Cardiac muscle cell (in vitro differentiated cells and primary cell): ENCODE measurements around the gene PDE4B. TPM values are rescaled to one million over a fixed set of nuclear protein-coding genes. Genes with fewer than 3 reads are reported as not detected.

Experiments
- DNase-seq, 2 donors: peaks; one replicate each; pipeline versions ENCODE4 v3.0.0 to v3.0.0-alpha.2; 2010 to 2017; ENCODE audit warnings: low read depth in 1 of 2, low spot score in 1 of 2
- H3K27ac ChIP-seq: fragments of 200-600 bp; sonication (generic); 2 replicates; pipeline ENCODE4 v1.5.1; 2016
- H3K27me3 ChIP-seq: fragments of 200-600 bp; sonication (generic); 2 replicates; pipeline ENCODE4 v1.6.0; 2016; ENCODE audit warnings: control low read depth
- H3K36me3 ChIP-seq: fragments of 200-600 bp; sonication (generic); 2 replicates; pipeline ENCODE4 v1.5.1; 2016; ENCODE audit warnings: control low read depth
- H3K4me1 ChIP-seq: fragments of 200-600 bp; sonication (generic); 2 replicates; pipeline ENCODE4 v1.8.1; 2017; ENCODE audit warnings: low read depth, mild to moderate bottlenecking, mixed run types
- H3K4me3 ChIP-seq: fragments of 200-600 bp; sonication (generic); 2 replicates; pipeline ENCODE4 v1.5.1; 2016; ENCODE audit warnings: mild to moderate bottlenecking
- H3K9me3 ChIP-seq: fragments of 200-600 bp; sonication (generic); 2 replicates; pipeline ENCODE4 v1.5.1; 2017; ENCODE audit warnings: low read depth, mild to moderate bottlenecking, control low read depth
- CTCF ChIP-seq: IDR thresholded peaks from 2 replicates; pipeline ENCODE4 v1.5.1; 2012; ENCODE audit warnings: low read depth, mild to moderate bottlenecking, low read length
- polyA plus RNA-seq: library from polyadenylated mRNA; unstranded; fragments of >200 nt; fragmentation: Nextera tagmentation; extraction: Ambion mirVana; gene quantifications from 2 replicates; pipeline ENCODE4 v1.2.1, GENCODE V29; 2016
- total RNA-seq: library from RNA; depleted of rRNA; stranded (reverse); fragments of >200 nt; gene quantifications from 2 replicates; pipeline ENCODE4 v1.2.3, GENCODE V29; 2016

PDE4B gene
- total and polyA plus RNA-seq, 2 experiments from 2014 or later: 0.65 to 3.9 TPM

- H3K36me3 ChIP-seq: no peaks in the 10 kb centered on the region
Measured at GRCh38 chr1:66296370-66296769, 503.7 kb downstream of the PDE4B start.

GRCh38 chr1:66296951-66297350 lies 504.3 kb downstream of the PDE4B start:
- peak in 1 of 2 donors; percentile 42 for DNase-seq
- no peak for TF ChIP-seq CTCF
- Histone ChIP-seq H3K27ac (no peak overlapping the region), H3K4me3 (no peak overlapping the region), H3K27me3 (no peaks in the 10 kb centered on the region), H3K36me3 (no peaks in the 10 kb centered on the region), H3K4me1 (peaks cover 4% of the 10 kb centered on the region), H3K9me3 (no peaks in the 10 kb centered on the region)

More at GRCh38 chr1:66296370-66296769, 503.7 kb downstream of the PDE4B start:
- Histone ChIP-seq H3K27me3 (no peaks in the 10 kb centered on the region), H3K27ac (no peak overlapping the region), H3K9me3 (no peaks in the 10 kb centered on the region), H3K4me1 (peaks cover 4% of the 10 kb centered on the region), H3K4me3 (no peak overlapping the region)
- TF ChIP-seq CTCF: no peak
- no peak for DNase-seq

GRCh38 chr1:66298464-66298863 lies 505.8 kb downstream of the PDE4B start:
- no peaks in the 10 kb centered on the region for H3K9me3 ChIP-seq
- TF ChIP-seq CTCF: no peak

GRCh38 chr1:66300280-66300971 lies 507.7 kb downstream of the PDE4B start:
- no peaks in the 10 kb centered on the region for H3K9me3 ChIP-seq
- TF ChIP-seq CTCF: no peak
- H3K27ac ChIP-seq: no peak overlapping the region
- H3K27me3 ChIP-seq: no peaks in the 10 kb centered on the region
- no peaks in the 10 kb centered on the region for H3K4me1 ChIP-seq
- no peaks in the 10 kb centered on the region for H3K36me3 ChIP-seq
- peak in 1 of 2 donors; percentile 50 for DNase-seq
- no peak overlapping the region for H3K4me3 ChIP-seq

More at GRCh38 chr1:66298464-66298863, 505.8 kb downstream of the PDE4B start:
- peaks cover 4% of the 10 kb centered on the region for H3K4me1 ChIP-seq
- DNase-seq: no peak
- no peak overlapping the region for H3K27ac ChIP-seq
- no peaks in the 10 kb centered on the region for H3K27me3 ChIP-seq
- H3K4me3 ChIP-seq: no peak overlapping the region
- no peaks in the 10 kb centered on the region for H3K36me3 ChIP-seq

- H3K9me3 ChIP-seq: no peaks in the 10 kb centered on the region
- no peaks in the 10 kb centered on the region for H3K4me1 ChIP-seq
- H3K27ac ChIP-seq: no peak overlapping the region
- TF ChIP-seq CTCF: no peak
- no peaks in the 10 kb centered on the region for H3K36me3 ChIP-seq
- peak in 1 of 2 donors; percentile 69 for DNase-seq
- H3K27me3 ChIP-seq: no peaks in the 10 kb centered on the region
- no peak overlapping the region for H3K4me3 ChIP-seq
Measured at GRCh38 chr1:66300972-66301451, 508.3 kb downstream of the PDE4B start.
